Sigmoid colon (tissue), 4 donors: Measurements from ENCODE around the gene SMKR1.

ENCODE experiments used
- POLR2AphosphoS5 ChIP-seq, 4 donors: sonication (generic); formaldehyde crosslinking; IDR thresholded peaks; one replicate each; pipeline ENCODE4 v1.6.1; 2017; ENCODE audit warnings: antibody characterized with exemption in 4 of 4
- TF ChIP-seq, protein P1 (sequence below), 4 experiments: fragments of 450-650 bp in 3 of 4; fragments of 200-600 bp in 1 of 4; IDR thresholded peaks; one replicate each; pipeline ENCODE4 v1.5.1; 2016 to 2019; ENCODE audit warnings: antibody characterized with exemption in 4 of 4, mild to moderate bottlenecking in 3 of 4, moderate library complexity in 2 of 4

DNA sequence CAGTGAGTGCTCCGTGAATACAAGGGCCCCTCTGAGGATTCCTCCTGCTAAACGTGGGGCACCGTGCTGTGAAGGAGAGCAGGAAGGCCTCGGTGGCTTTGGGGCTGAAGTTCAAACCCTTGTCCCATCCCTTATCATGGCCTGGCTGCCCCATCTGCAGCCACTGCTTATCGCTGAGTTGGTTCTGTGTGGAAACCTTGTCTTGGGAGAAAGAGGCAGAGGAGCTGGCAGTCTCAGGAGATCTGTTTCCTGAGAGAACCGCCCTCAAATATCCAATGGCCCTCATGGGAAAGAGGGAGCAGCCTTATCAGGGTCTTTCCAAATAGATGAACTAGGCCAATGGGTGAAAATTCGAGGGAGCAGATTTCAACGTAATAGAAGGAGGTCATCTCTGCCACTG, 57.2 kb downstream of the SMKR1 start:
- TF ChIP-seq POLR2AphosphoS5 (IDR thresholded peaks at IDR 0.05), result no peak
- TF ChIP-seq, protein P1, sequence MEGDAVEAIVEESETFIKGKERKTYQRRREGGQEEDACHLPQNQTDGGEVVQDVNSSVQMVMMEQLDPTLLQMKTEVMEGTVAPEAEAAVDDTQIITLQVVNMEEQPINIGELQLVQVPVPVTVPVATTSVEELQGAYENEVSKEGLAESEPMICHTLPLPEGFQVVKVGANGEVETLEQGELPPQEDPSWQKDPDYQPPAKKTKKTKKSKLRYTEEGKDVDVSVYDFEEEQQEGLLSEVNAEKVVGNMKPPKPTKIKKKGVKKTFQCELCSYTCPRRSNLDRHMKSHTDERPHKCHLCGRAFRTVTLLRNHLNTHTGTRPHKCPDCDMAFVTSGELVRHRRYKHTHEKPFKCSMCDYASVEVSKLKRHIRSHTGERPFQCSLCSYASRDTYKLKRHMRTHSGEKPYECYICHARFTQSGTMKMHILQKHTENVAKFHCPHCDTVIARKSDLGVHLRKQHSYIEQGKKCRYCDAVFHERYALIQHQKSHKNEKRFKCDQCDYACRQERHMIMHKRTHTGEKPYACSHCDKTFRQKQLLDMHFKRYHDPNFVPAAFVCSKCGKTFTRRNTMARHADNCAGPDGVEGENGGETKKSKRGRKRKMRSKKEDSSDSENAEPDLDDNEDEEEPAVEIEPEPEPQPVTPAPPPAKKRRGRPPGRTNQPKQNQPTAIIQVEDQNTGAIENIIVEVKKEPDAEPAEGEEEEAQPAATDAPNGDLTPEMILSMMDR (IDR thresholded peaks at IDR 0.05), result no peak
